Activated T-cell treated with anti-CD3 and anti-CD28 coated beads, Interleukin-2, amount 50 U/mL, for 4 hours (primary cell): ENCODE measurements around the gene ASH1L. TPM values are rescaled to one million over a fixed set of nuclear protein-coding genes. Genes with fewer than 3 reads are reported as not detected.
"Not testable (repeated sequence)": the region's sequence is repeated elsewhere in the genome, so short reads cannot be mapped to it uniquely, and the experiment has no call there.

Experiments used
- ATAC-seq, 2 donors: fragments of 200-7000 bp; cut with Tn5 transposase; one replicate each; pipeline ENCODE4 v1.10.0; 2021
- DNase-seq: peaks from one replicate; pipeline ENCODE4 v3.0.0-alpha.2; 2020
- H3K27me3 Mint-ChIP-seq: one replicate; pipeline ENCODE4 v1.8.0; 2021; ENCODE audit warnings: low read depth, mixed read lengths
- H3K36me3 Mint-ChIP-seq: one replicate; pipeline ENCODE4 v1.8.0; 2022; ENCODE audit warnings: mixed read lengths; ENCODE audit not compliant: insufficient read depth
- H3K4me1 Mint-ChIP-seq: one replicate; pipeline ENCODE4 v1.8.0; 2021; ENCODE audit warnings: low read depth, mixed read lengths
- H3K4me3 Mint-ChIP-seq: one replicate; pipeline ENCODE4 v1.8.0; 2021; ENCODE audit warnings: mild to moderate bottlenecking, moderate library complexity, mixed read lengths
- H3K9me3 Mint-ChIP-seq: one replicate; pipeline ENCODE4 v1.8.0; 2021; ENCODE audit warnings: mixed read lengths
- total RNA-seq, 3 donors: library from RNA; stranded (reverse); gene quantifications; one replicate each; pipeline ENCODE4 v1.2.1, GENCODE V29; 2021

The ASH1L gene
- total RNA-seq, 3 donors from 2014 or later = 23.9 to 27.7 (median 25.5) TPM

GRCh38 chr1:155487541-155487940, 75.1 kb downstream of the ASH1L start:
- H3K4me1 Mint-ChIP-seq = peaks cover 11% of the 10 kb centered on the region
- ATAC-seq (no peak), DNase-seq (no peak)
- H3K36me3 Mint-ChIP-seq = peaks cover 7% of the 10 kb centered on the region
- no peaks in the 10 kb centered on the region for H3K9me3 Mint-ChIP-seq
- no peak overlapping the region for H3K4me3 Mint-ChIP-seq
- H3K27me3 Mint-ChIP-seq = no peaks in the 10 kb centered on the region

GRCh38 chr1:155486952-155487351, 75.7 kb downstream of the ASH1L start:
- H3K4me1 Mint-ChIP-seq = peaks cover 11% of the 10 kb centered on the region
- H3K9me3 Mint-ChIP-seq, H3K36me3 Mint-ChIP-seq, H3K27me3 Mint-ChIP-seq, H3K4me3 Mint-ChIP-seq, ATAC-seq, DNase-seq: not testable (repeated sequence)

GRCh38 chr1:155485945-155486344, 76.7 kb downstream of the ASH1L start:
- no peak overlapping the region for H3K4me3 Mint-ChIP-seq
- peaks cover 11% of the 10 kb centered on the region for H3K4me1 Mint-ChIP-seq
- no peaks in the 10 kb centered on the region for H3K27me3 Mint-ChIP-seq
- peaks cover 14% of the 10 kb centered on the region for H3K36me3 Mint-ChIP-seq
- ATAC-seq (no peak), DNase-seq (no peak)
- no peaks in the 10 kb centered on the region for H3K9me3 Mint-ChIP-seq

GRCh38 chr1:155485222-155485621, 77.4 kb downstream of the ASH1L start:
- ATAC-seq = no peak
- H3K36me3 Mint-ChIP-seq = peaks cover 18% of the 10 kb centered on the region
- peaks cover 7% of the 10 kb centered on the region for H3K4me1 Mint-ChIP-seq
- H3K27me3 Mint-ChIP-seq = no peaks in the 10 kb centered on the region
- no peak for DNase-seq
- no peaks in the 10 kb centered on the region for H3K9me3 Mint-ChIP-seq
- no peak overlapping the region for H3K4me3 Mint-ChIP-seq

- Mint-ChIP-seq H3K9me3 (no peaks in the 10 kb centered on the region), H3K4me3 (no peak overlapping the region), H3K36me3 (peaks cover 42% of the 10 kb centered on the region), H3K27me3 (no peaks in the 10 kb centered on the region), H3K4me1 (peaks cover 23% of the 10 kb centered on the region)
- DNase-seq (no peak), ATAC-seq (no peak)
Measured at GRCh38 chr1:155481741-155482241, 80.8 kb downstream of the ASH1L start.

- H3K36me3 Mint-ChIP-seq = peaks cover 47% of the 10 kb centered on the region
- DNase-seq = no peak
Measured at GRCh38 chr1:155479205-155479604, 83.4 kb downstream of the ASH1L start.

GRCh38 chr1:155478270-155478852, 84.2 kb downstream of the ASH1L start:
- Mint-ChIP-seq H3K36me3 (peaks cover 47% of the 10 kb centered on the region), H3K9me3 (no peaks in the 10 kb centered on the region), H3K27me3 (no peaks in the 10 kb centered on the region), H3K4me3 (no peak overlapping the region), H3K4me1 (peaks cover 21% of the 10 kb centered on the region)
- no peak for ATAC-seq
- no peak for DNase-seq

More at GRCh38 chr1:155479205-155479604, 83.4 kb downstream of the ASH1L start:
- no peak overlapping the region for H3K4me3 Mint-ChIP-seq
- H3K27me3 Mint-ChIP-seq = no peaks in the 10 kb centered on the region
- no peaks in the 10 kb centered on the region for H3K9me3 Mint-ChIP-seq
- peaks cover 21% of the 10 kb centered on the region for H3K4me1 Mint-ChIP-seq
- no peak for ATAC-seq

GRCh38 chr1:155474146-155474545, 88.5 kb downstream of the ASH1L start:
- Mint-ChIP-seq H3K4me1 (peaks cover 22% of the 10 kb centered on the region), H3K27me3 (no peaks in the 10 kb centered on the region), H3K36me3 (peaks cover 52% of the 10 kb centered on the region), H3K4me3 (no peak overlapping the region), H3K9me3 (peaks cover 11% of the 10 kb centered on the region)
- ATAC-seq = no peak
- DNase-seq = no peak

GRCh38 chr1:155473151-155473821, 89.3 kb downstream of the ASH1L start:
- peaks cover 50% of the 10 kb centered on the region for H3K36me3 Mint-ChIP-seq
- no peaks in the 10 kb centered on the region for H3K27me3 Mint-ChIP-seq
- no peak for DNase-seq
- peaks cover 11% of the 10 kb centered on the region for H3K9me3 Mint-ChIP-seq
- H3K4me1 Mint-ChIP-seq = peaks cover 22% of the 10 kb centered on the region
- no peak for ATAC-seq
- no peak overlapping the region for H3K4me3 Mint-ChIP-seq

GRCh38 chr1:155472491-155473083, 90.0 kb downstream of the ASH1L start:
- no peak overlapping the region for H3K4me3 Mint-ChIP-seq
- ATAC-seq = no peak
- H3K27me3 Mint-ChIP-seq = no peaks in the 10 kb centered on the region
- H3K9me3 Mint-ChIP-seq = peaks cover 11% of the 10 kb centered on the region
- peaks cover 48% of the 10 kb centered on the region for H3K36me3 Mint-ChIP-seq
- H3K4me1 Mint-ChIP-seq = peaks cover 26% of the 10 kb centered on the region
- no peak for DNase-seq

GRCh38 chr1:155471891-155472290, 90.7 kb downstream of the ASH1L start:
- peaks cover 33% of the 10 kb centered on the region for H3K4me1 Mint-ChIP-seq
- H3K9me3 Mint-ChIP-seq = peaks cover 11% of the 10 kb centered on the region
- ATAC-seq = no peak
- peaks cover 48% of the 10 kb centered on the region for H3K36me3 Mint-ChIP-seq
- no peak overlapping the region for H3K4me3 Mint-ChIP-seq
- no peak for DNase-seq
- no peaks in the 10 kb centered on the region for H3K27me3 Mint-ChIP-seq

- Mint-ChIP-seq H3K4me3 (no peak overlapping the region), H3K4me1 (peaks cover 42% of the 10 kb centered on the region), H3K9me3 (peaks cover 11% of the 10 kb centered on the region), H3K27me3 (no peaks in the 10 kb centered on the region), H3K36me3 (peaks cover 48% of the 10 kb centered on the region)
- ATAC-seq (no peak), DNase-seq (no peak)
Measured at GRCh38 chr1:155471026-155471425, 91.6 kb downstream of the ASH1L start.

GRCh38 chr1:155466996-155467395, 95.6 kb downstream of the ASH1L start:
- peaks cover 7% of the 10 kb centered on the region for H3K9me3 Mint-ChIP-seq
- no peak for DNase-seq
- peaks cover 52% of the 10 kb centered on the region for H3K4me1 Mint-ChIP-seq
- peaks cover 33% of the 10 kb centered on the region for H3K36me3 Mint-ChIP-seq
- H3K4me3 Mint-ChIP-seq = no peak overlapping the region
- no peaks in the 10 kb centered on the region for H3K27me3 Mint-ChIP-seq
- ATAC-seq = no peak

GRCh38 chr1:155466617-155466972, 96.0 kb downstream of the ASH1L start:
- peak; percentile 17 to 29 for ATAC-seq
- Mint-ChIP-seq H3K4me3 (peak overlapping the region; percentile 27), H3K27me3 (no peaks in the 10 kb centered on the region), H3K4me1 (peaks cover 52% of the 10 kb centered on the region), H3K36me3 (peaks cover 30% of the 10 kb centered on the region), H3K9me3 (peaks cover 6% of the 10 kb centered on the region)
- no peak for DNase-seq
